ENCODE results near the gene ACSF2. TPM values are rescaled to one million over a fixed set of nuclear protein-coding genes. Genes with fewer than 3 reads are reported as not detected.
"Not testable (repeated sequence)": the region's sequence is repeated elsewhere in the genome, so short reads cannot be mapped to it uniquely, and the experiment has no call there.

ACSF2 gene
- total RNA-seq, 1 experiment from 2014 or later, result 72.7 TPM

DNA sequence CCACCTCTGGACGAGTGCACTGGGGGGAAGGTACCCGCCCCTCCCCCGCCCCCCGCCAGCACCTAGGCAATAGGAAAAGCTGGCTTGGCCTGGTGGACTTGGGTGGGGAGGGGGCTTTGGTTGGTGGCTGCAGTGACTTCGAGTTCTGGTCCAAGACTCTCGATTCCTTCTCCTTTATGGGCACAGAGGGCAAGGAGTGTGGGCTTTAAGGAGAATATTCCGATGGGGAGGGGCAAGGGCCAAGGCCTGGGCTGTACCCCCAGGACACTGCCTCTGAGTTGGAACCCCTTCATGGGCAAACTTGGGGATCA lies 409 bp downstream of the ACSF2 start:
- POLR2A ChIA-PET (ENCODE audit: unreplicated experiment), result interaction anchor here (0.6 kb wide), 2 partner anchors 30 to 1856 kb away, joined by 3 to 5 read pairs; no protein-coding TSS in a partner anchor
- peak overlapping the region; percentile 90 for H3K4me2 ChIP-seq (ENCODE audit: low read length)
- CTCF ChIA-PET, result interaction anchor here (0.5 to 1.2 kb wide), 4 partner anchors 14 to 129 kb away, joined by 3 to 5 read pairs (median 4); no protein-coding TSS in a partner anchor
- peaks cover 61% of the 10 kb centered on the region for H3K4me1 ChIP-seq (ENCODE audit: insufficient read depth, low read length)
- peak overlapping the region; percentile 8 for H2AFZ ChIP-seq (ENCODE audit: low read length)
- H3K4me3 ChIP-seq (ENCODE audit: low read length), result peak overlapping the region; percentile 83
- BruUV-seq (replicated peaks), result no TSS peak
- H3K9me2 ChIP-seq (replicated peaks; ENCODE audit: low read length), result no peaks in the 10 kb centered on the region
- H3K27ac ChIP-seq (ENCODE audit: low read length), result peak overlapping the region; percentile 1; the same call in 1 of the 2 replicates
- H3F3A ChIP-seq (ENCODE audit: low read length, unreplicated experiment), result peaks cover 9% of the 10 kb centered on the region
- ATAC-seq (no peak; the same call in 1 of the 2 replicates), DNase-seq (no peak)
- no peaks in the 10 kb centered on the region for H3K27me3 ChIP-seq (ENCODE audit: low read length)
- TF ChIP-seq EZH2phosphoT487 (IDR thresholded peaks at IDR 0.05; ENCODE audit: borderline replicate concordance, low read length) (no peak), CTCF (conservative IDR thresholded peaks at IDR 0.05; ENCODE audit: low read depth, low read length) (no peak), EZH2 (IDR thresholded peaks at IDR 0.05; ENCODE audit: low read length, unreplicated experiment) (no peak)
- H3K9me3 ChIP-seq (ENCODE audit: low read length), result no peaks in the 10 kb centered on the region
- H3K9ac ChIP-seq (ENCODE audit: low read length), result peak overlapping the region; percentile 51
- peaks cover 45% of the 10 kb centered on the region for H3K79me2 ChIP-seq (ENCODE audit: low read length)
- intact Hi-C loops (cut with micrococcal nuclease), result loop anchor here (1.0 to 2.0 kb wide), 2 partner anchors 20 to 35 kb away; no protein-coding TSS in a partner anchor
- no peaks in the 10 kb centered on the region for H3K36me3 ChIP-seq (ENCODE audit: low read depth, low read length)
- H4K20me1 ChIP-seq (ENCODE audit: low read length), result no peaks in the 10 kb centered on the region

GRCh38 chr17:50426814-50427787 lies 1.1 kb downstream of the ACSF2 start:
- TSS peak; percentile 58 for BruUV-seq (replicated peaks)
- H3K4me2 ChIP-seq (ENCODE audit: low read length), result peak overlapping the region; percentile 90
- peaks cover 45% of the 10 kb centered on the region for H3K79me2 ChIP-seq (ENCODE audit: low read length)
- CTCF ChIA-PET, result interaction anchor here (0.5 to 1.2 kb wide), 4 partner anchors 13 to 129 kb away, joined by 3 to 5 read pairs (median 4); no protein-coding TSS in a partner anchor
- POLR2A ChIA-PET (ENCODE audit: unreplicated experiment), result interaction anchor here (0.6 kb wide), 1 partner anchor 1855 kb away, joined by 5 read pairs; no protein-coding TSS in a partner anchor
- H3K4me1 ChIP-seq (ENCODE audit: insufficient read depth, low read length), result peaks cover 56% of the 10 kb centered on the region
- H3K36me3 ChIP-seq (ENCODE audit: low read depth, low read length), result no peaks in the 10 kb centered on the region
- peak overlapping the region; percentile 51 for H3K9ac ChIP-seq (ENCODE audit: low read length)
- DNase-seq (peak; percentile 57), ATAC-seq (peak; percentile 36)
- H3K27me3 ChIP-seq (ENCODE audit: low read length), result no peaks in the 10 kb centered on the region
- TF ChIP-seq EZH2phosphoT487 (IDR thresholded peaks at IDR 0.05; ENCODE audit: borderline replicate concordance, low read length) (no peak), CTCF (conservative IDR thresholded peaks at IDR 0.05; ENCODE audit: low read depth, low read length) (peak; percentile 82)
- H4K20me1 ChIP-seq (ENCODE audit: low read length), result no peaks in the 10 kb centered on the region
- peak overlapping the region; percentile 1; the same call in 1 of the 2 replicates for H3K27ac ChIP-seq (ENCODE audit: low read length)
- no peaks in the 10 kb centered on the region for H3K9me2 ChIP-seq (replicated peaks; ENCODE audit: low read length)
- intact Hi-C loops (cut with micrococcal nuclease), result loop anchor here (1.0 to 2.0 kb wide), 2 partner anchors 20 to 36 kb away; no protein-coding TSS in a partner anchor
- H2AFZ ChIP-seq (ENCODE audit: low read length), result peak overlapping the region; percentile 8
- H3F3A ChIP-seq (ENCODE audit: low read length, unreplicated experiment), result peaks cover 9% of the 10 kb centered on the region
- H3K4me3 ChIP-seq (ENCODE audit: low read length), result peak overlapping the region; percentile 83
- no peaks in the 10 kb centered on the region for H3K9me3 ChIP-seq (ENCODE audit: low read length)

DNA sequence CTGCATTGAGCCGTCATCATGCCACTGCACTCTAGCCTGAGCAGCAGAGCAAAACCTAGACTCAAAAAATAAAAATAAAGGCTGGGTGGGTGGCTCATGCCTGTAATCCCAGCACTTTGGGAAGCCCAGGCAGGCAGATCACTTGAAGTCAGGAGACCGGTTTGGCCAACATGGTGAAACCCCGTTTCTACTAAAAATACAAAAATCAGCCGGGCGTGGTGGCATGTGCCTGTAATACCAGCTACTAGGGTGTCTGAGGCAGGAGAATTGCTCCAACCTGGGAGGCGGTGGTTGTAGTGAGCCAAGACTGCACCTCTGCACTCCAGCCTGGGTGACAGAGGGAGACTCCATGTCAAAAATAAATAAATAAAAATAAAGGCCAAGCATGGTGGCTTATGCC lies 2.1 kb downstream of the ACSF2 start:
- Histone ChIP-seq H3K79me2 (ENCODE audit: low read length) (peaks cover 45% of the 10 kb centered on the region), H3K4me2 (ENCODE audit: low read length) (peak overlapping the region; percentile 90), H3K4me1 (ENCODE audit: insufficient read depth, low read length) (peaks cover 48% of the 10 kb centered on the region), H3K4me3 (ENCODE audit: low read length) (peak overlapping the region; percentile 83; the same call in 1 of the 2 replicates)
- H3K27ac ChIP-seq (ENCODE audit: low read length); H3K27me3 ChIP-seq (ENCODE audit: low read length); POLR2A ChIA-PET (ENCODE audit: unreplicated experiment); H3F3A ChIP-seq (ENCODE audit: low read length, unreplicated experiment); CTCF ChIA-PET; BruUV-seq (replicated peaks); H3K36me3 ChIP-seq (ENCODE audit: low read depth, low read length); ATAC-seq; H4K20me1 ChIP-seq (ENCODE audit: low read length); DNase-seq; H3K9me2 ChIP-seq (replicated peaks; ENCODE audit: low read length); intact Hi-C loops (cut with micrococcal nuclease); H2AFZ ChIP-seq (ENCODE audit: low read length); H3K9ac ChIP-seq (ENCODE audit: low read length); H3K9me3 ChIP-seq (ENCODE audit: low read length): not testable (repeated sequence)

All from PC-3 (cell line).